ENCODE measurements around the gene CACNA1A. TPM values are rescaled to one million over a fixed set of nuclear protein-coding genes. Genes with fewer than 3 reads are reported as not detected.

The CACNA1A gene
- total RNA-seq, 1 donor from 2014 or later: 43.0 TPM

DNA sequence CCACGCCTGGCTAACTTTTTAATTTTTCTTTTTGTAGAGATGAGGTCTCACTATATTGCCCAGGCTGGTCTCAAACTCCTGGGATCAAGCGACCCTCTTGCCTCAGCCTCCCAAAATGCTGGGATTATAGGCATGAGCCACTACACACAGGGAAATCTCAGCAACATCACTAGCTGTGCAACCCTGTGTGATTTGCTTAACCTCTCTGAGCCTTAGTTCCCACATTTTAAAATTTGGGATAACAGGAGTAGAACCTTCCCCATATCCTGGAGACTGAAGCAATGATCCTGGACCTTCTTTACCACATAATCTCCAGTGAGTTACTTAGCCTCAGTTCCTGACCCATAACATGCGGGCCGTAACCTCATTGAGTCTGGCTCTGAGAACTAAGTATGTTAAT, 217.0 kb downstream of the CACNA1A start:
- TF ChIP-seq, protein P1, sequence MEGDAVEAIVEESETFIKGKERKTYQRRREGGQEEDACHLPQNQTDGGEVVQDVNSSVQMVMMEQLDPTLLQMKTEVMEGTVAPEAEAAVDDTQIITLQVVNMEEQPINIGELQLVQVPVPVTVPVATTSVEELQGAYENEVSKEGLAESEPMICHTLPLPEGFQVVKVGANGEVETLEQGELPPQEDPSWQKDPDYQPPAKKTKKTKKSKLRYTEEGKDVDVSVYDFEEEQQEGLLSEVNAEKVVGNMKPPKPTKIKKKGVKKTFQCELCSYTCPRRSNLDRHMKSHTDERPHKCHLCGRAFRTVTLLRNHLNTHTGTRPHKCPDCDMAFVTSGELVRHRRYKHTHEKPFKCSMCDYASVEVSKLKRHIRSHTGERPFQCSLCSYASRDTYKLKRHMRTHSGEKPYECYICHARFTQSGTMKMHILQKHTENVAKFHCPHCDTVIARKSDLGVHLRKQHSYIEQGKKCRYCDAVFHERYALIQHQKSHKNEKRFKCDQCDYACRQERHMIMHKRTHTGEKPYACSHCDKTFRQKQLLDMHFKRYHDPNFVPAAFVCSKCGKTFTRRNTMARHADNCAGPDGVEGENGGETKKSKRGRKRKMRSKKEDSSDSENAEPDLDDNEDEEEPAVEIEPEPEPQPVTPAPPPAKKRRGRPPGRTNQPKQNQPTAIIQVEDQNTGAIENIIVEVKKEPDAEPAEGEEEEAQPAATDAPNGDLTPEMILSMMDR (IDR thresholded peaks at IDR 0.05; ENCODE audit: unreplicated experiment): no peak
- H3K4me1 Mint-ChIP-seq (ENCODE audit: low read depth): no peaks in the 10 kb centered on the region
- no peak for DNase-seq (ENCODE audit: low spot score, unreplicated experiment)
- H3K36me3 Mint-ChIP-seq (ENCODE audit: insufficient read depth): no peaks in the 10 kb centered on the region
- no peaks in the 10 kb centered on the region for H3K27me3 Mint-ChIP-seq
- H3K27ac Mint-ChIP-seq: no peak overlapping the region
- H3K4me3 Mint-ChIP-seq (ENCODE audit: low read depth): no peak overlapping the region
- no peaks in the 10 kb centered on the region for H3K9me3 Mint-ChIP-seq (ENCODE audit: low read depth)

DNA sequence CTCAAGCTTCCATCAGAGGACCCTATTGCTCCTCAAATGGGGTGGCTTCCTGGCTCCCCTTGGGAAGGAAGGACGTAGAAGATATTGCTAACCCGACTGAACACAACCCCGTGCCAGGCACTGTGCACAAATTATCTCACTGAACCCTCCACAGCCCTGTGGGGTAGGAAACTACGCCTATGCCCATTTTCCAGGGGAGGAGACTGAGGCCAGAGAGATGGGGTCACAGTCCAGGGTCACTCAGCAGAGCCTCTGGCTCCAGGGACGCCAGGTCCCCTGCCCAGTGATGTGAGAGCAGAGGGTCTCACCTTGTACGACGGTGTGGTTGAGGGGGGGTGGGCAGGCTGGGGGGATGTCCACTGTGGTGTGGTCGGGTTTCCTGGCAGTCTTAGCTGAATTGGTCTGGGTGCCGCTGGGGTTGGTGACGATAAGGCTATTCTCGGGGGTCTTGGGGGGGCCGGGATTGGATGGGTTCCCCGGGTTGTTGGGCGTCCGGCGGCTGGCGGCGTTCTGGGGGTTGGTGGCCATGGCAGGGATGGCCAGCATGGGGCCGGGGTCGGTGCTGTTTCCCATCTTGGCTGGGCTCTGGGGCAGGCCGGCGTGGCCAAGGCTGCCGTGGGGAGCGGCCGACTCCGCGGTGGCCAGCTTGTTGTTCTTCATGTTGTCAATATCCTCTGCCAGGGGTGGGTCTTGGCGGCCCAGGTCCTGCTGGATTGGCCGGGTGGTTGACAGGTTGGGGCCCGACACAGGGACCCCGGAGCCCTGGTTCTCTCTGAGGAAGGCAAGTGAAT, 219.9 kb downstream of the CACNA1A start:
- no peaks in the 10 kb centered on the region for H3K36me3 Mint-ChIP-seq (ENCODE audit: insufficient read depth)
- DNase-seq (ENCODE audit: low spot score, unreplicated experiment): no peak
- no peaks in the 10 kb centered on the region for H3K4me1 Mint-ChIP-seq (ENCODE audit: low read depth)
- H3K27ac Mint-ChIP-seq: no peak overlapping the region
- H3K27me3 Mint-ChIP-seq: no peaks in the 10 kb centered on the region
- H3K4me3 Mint-ChIP-seq (ENCODE audit: low read depth): no peak overlapping the region
- TF ChIP-seq, protein P1 (IDR thresholded peaks at IDR 0.05; ENCODE audit: unreplicated experiment): no peak
- no peaks in the 10 kb centered on the region for H3K9me3 Mint-ChIP-seq (ENCODE audit: low read depth)

DNA sequence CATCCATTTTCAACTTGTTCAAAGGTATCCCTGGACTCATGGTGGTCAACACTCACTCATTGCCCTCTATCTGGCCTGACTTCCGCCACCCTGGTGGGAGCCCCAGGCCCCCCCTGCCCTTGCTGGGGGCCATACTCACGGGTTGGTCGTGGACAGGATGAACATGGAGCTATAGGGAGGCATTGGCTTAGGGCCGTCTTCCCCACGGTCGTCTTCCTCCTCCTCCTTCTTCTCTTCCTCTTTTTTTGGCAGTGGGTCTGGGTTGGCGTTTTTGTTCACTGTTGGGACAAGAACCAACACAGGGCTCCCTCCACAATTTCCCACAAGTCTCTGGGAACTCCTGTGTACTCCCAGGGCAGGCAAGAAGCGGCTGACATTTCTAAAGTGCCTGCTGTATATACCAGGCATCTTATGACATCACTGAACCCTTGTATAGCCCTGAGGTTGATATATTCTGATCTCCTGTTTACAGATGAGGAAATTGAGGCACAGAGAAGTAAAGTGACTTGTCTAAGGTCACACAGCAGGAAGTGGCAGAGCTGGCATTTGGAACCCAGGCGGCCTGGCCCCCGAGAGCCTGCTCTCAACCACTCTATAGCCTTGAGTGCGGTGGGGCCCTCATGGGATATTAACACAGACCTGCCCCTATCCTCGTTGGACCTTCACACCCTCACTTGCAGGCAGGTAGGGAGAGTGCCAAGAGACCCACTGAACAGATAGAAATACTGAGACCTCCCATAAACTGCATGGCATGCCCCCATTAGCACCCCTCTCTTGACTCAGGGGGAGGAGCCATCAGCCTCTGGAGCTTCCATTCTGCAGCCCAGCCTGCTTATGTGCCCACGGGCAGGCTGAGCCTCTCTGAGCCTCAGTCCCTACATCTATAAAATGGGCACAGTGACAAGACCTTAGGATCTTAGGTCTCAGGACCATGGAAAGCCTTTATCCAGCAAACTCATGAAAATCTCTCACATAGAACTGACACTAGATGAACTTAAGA, 221.1 kb downstream of the CACNA1A start:
- Mint-ChIP-seq H3K27ac (no peak overlapping the region), H3K36me3 (ENCODE audit: insufficient read depth) (no peaks in the 10 kb centered on the region), H3K4me3 (ENCODE audit: low read depth) (no peak overlapping the region), H3K9me3 (ENCODE audit: low read depth) (no peaks in the 10 kb centered on the region), H3K4me1 (ENCODE audit: low read depth) (no peaks in the 10 kb centered on the region), H3K27me3 (no peaks in the 10 kb centered on the region)
- DNase-seq (ENCODE audit: low spot score, unreplicated experiment): no peak
- TF ChIP-seq, protein P1 (IDR thresholded peaks at IDR 0.05; ENCODE audit: unreplicated experiment): no peak

DNA sequence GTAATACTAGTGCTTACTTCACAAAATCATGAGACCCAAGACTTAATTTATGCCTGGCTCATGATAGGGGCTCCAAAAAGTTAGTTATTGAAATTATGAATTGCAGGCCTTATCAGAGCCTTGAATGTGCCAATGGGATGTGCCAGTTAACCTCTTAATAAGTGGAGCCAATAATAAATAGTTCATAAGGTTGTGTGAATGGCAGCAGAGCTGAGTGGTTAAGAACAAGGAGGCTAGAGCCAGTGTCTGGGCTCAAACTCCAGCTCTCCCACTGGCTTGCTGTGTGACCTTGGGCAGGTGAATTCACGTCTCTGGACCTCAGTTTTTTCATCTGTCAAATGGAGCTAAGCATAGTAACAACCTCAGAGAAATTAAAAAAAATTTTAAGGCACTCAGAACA, 222.4 kb downstream of the CACNA1A start:
- Mint-ChIP-seq H3K27ac (no peak overlapping the region), H3K4me3 (ENCODE audit: low read depth) (no peak overlapping the region), H3K9me3 (ENCODE audit: low read depth) (no peaks in the 10 kb centered on the region), H3K36me3 (ENCODE audit: insufficient read depth) (no peaks in the 10 kb centered on the region), H3K27me3 (no peaks in the 10 kb centered on the region), H3K4me1 (ENCODE audit: low read depth) (no peaks in the 10 kb centered on the region)
- TF ChIP-seq, protein P1 (IDR thresholded peaks at IDR 0.05; ENCODE audit: unreplicated experiment): no peak
- no peak for DNase-seq (ENCODE audit: low spot score, unreplicated experiment)

DNA sequence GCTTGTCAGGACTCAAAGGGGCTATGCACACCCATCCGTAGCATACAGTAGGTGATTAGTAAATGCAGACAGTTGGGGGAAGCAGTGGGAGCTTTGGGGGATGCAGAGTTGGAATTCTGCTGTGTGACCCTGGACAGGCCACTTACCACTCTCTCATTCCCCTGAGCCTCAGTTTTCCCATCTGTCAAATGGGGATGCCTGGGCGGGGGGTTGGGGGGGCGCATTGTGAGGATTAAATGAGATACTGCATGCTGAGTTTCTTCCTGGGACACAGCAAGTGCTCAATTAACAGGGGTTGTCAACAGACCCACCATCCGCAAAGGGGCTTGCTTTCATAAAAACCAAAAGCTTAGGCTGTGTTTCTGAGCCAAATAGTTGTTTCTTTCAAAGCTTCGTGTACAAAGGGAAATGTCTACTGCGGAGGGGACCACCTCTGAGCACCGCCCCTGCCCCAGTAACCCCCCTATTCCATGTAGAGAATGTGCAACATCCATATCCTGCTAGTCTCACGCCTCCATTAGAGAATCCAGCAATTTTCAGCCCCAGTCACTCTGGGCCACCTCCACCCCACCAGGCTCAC, 223.7 kb downstream of the CACNA1A start:
- TF ChIP-seq, protein P1 (IDR thresholded peaks at IDR 0.05; ENCODE audit: unreplicated experiment): no peak
- Mint-ChIP-seq H3K27me3 (peaks cover 4% of the 10 kb centered on the region), H3K36me3 (ENCODE audit: insufficient read depth) (no peaks in the 10 kb centered on the region), H3K9me3 (ENCODE audit: low read depth) (no peaks in the 10 kb centered on the region), H3K4me3 (ENCODE audit: low read depth) (no peak overlapping the region), H3K27ac (peak overlapping the region; percentile 73), H3K4me1 (ENCODE audit: low read depth) (no peaks in the 10 kb centered on the region)
- DNase-seq (ENCODE audit: low spot score, unreplicated experiment): no peak

Measured in progenitor cell of endocrine pancreas (in vitro differentiated cells).